ENCODE results near the gene DOCK1. TPM values are rescaled to one million over a fixed set of nuclear protein-coding genes. Genes with fewer than 3 reads are reported as not detected.

Gene DOCK1
- total RNA-seq, 2 donors from 2014 or later: 46.4 to 49.0 TPM

DNA sequence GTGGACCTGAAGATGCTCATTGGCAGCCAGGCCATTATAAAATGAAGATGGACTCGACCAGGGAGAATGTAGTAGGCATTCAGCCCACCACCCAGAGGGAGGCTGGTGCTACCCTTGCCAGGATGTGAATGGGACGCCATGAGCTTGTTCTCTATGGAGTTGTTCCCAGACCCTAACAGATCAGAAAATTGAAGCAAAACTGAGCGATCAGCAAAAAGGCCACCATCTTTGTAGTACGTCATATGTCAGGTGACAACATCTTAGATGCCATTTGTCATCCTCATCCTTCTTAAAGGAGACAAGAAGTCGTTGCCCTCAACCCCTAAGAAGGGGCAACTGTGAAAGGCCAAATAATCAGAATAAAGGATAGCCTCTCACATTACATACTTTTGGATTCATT, 61.7 kb downstream of the DOCK1 start:
- Histone ChIP-seq H3K4me1 (no peaks in the 10 kb centered on the region), H3K36me3 (no peaks in the 10 kb centered on the region)
- intact Hi-C loops (cut with DNase I): loop anchor here (10.0 kb wide), 1 partner anchor 162 kb away; no protein-coding TSS in a partner anchor

GRCh38 chr10:126969310-126969709, 64.1 kb downstream of the DOCK1 start:
- Histone ChIP-seq H3K4me1 (no peaks in the 10 kb centered on the region), H3K27me3 (no peaks in the 10 kb centered on the region), H3K4me3 (no peak overlapping the region), H3K9ac (ENCODE audit: low read depth in 2 of 2, low read length in 2 of 2) (no peak overlapping the region), H3K36me3 (no peaks in the 10 kb centered on the region), H3K9me3 (no peaks in the 10 kb centered on the region), H3K27ac (no peak overlapping the region)
- intact Hi-C loops (cut with DNase I): loop anchor here (10.0 kb wide), 1 partner anchor 165 kb away; no protein-coding TSS in a partner anchor
- TF ChIP-seq, protein P1, sequence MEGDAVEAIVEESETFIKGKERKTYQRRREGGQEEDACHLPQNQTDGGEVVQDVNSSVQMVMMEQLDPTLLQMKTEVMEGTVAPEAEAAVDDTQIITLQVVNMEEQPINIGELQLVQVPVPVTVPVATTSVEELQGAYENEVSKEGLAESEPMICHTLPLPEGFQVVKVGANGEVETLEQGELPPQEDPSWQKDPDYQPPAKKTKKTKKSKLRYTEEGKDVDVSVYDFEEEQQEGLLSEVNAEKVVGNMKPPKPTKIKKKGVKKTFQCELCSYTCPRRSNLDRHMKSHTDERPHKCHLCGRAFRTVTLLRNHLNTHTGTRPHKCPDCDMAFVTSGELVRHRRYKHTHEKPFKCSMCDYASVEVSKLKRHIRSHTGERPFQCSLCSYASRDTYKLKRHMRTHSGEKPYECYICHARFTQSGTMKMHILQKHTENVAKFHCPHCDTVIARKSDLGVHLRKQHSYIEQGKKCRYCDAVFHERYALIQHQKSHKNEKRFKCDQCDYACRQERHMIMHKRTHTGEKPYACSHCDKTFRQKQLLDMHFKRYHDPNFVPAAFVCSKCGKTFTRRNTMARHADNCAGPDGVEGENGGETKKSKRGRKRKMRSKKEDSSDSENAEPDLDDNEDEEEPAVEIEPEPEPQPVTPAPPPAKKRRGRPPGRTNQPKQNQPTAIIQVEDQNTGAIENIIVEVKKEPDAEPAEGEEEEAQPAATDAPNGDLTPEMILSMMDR (IDR thresholded peaks at IDR 0.05): no peak
- peak; percentile 29 for DNase-seq

More for the DNA sequence above, 61.7 kb downstream of the DOCK1 start:
- Histone ChIP-seq H3K27me3 (no peaks in the 10 kb centered on the region), H3K9ac (ENCODE audit: low read depth in 2 of 2, low read length in 2 of 2) (no peak overlapping the region), H3K27ac (no peak overlapping the region), H3K9me3 (no peaks in the 10 kb centered on the region), H3K4me3 (no peak overlapping the region)
- no peak for DNase-seq
- TF ChIP-seq, protein P1 (IDR thresholded peaks at IDR 0.05): no peak

- H3K9ac ChIP-seq (ENCODE audit: low read depth in 2 of 2, low read length in 2 of 2): no peak overlapping the region
- TF ChIP-seq, protein P1 (IDR thresholded peaks at IDR 0.05): no peak
- DNase-seq: no peak
- H3K36me3 ChIP-seq: no peaks in the 10 kb centered on the region
- intact Hi-C loops (cut with DNase I): no loop called here
- no peaks in the 10 kb centered on the region for H3K4me1 ChIP-seq
- H3K27ac ChIP-seq: no peak overlapping the region
- H3K4me3 ChIP-seq: no peak overlapping the region
- H3K27me3 ChIP-seq: no peaks in the 10 kb centered on the region
- no peaks in the 10 kb centered on the region for H3K9me3 ChIP-seq
These were observed 67.6 kb downstream of the DOCK1 start for GRCh38 chr10:126972635-126973414.

DNA sequence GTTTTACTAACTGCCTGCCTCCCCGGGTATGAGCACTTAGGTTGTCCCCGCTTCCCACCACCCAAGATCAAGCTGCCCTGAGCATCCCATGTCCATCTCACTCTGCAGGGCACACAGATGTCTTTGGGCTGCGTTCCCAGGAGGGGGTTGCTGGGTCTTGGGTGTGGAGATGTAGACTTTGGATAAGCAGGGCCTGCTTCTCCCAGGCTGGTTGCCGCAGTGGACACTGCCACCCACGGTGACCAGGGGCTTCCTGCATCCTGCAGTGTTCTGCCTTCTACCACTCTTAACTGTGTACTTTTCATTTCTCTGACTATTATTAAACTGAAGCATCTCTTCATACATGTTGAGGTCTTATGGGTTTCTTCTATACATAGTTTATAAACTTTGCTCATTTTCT, 70.0 kb downstream of the DOCK1 start:
- no peak for DNase-seq
- no peak overlapping the region for H3K27ac ChIP-seq
- no peak overlapping the region for H3K4me3 ChIP-seq
- H3K27me3 ChIP-seq: no peaks in the 10 kb centered on the region
- no peaks in the 10 kb centered on the region for H3K4me1 ChIP-seq
- intact Hi-C loops (cut with DNase I): no loop called here
- TF ChIP-seq, protein P1 (IDR thresholded peaks at IDR 0.05): no peak
- H3K9ac ChIP-seq (ENCODE audit: low read depth in 2 of 2, low read length in 2 of 2): no peak overlapping the region
- H3K9me3 ChIP-seq: no peaks in the 10 kb centered on the region
- peaks cover 3% of the 10 kb centered on the region for H3K36me3 ChIP-seq

GRCh38 chr10:126977216-126977615, 72.0 kb downstream of the DOCK1 start:
- no peak for DNase-seq
- Histone ChIP-seq H3K4me3 (no peak overlapping the region), H3K27ac (no peak overlapping the region), H3K4me1 (no peaks in the 10 kb centered on the region), H3K9ac (ENCODE audit: low read depth in 2 of 2, low read length in 2 of 2) (no peak overlapping the region), H3K36me3 (peaks cover 3% of the 10 kb centered on the region), H3K27me3 (no peaks in the 10 kb centered on the region), H3K9me3 (no peaks in the 10 kb centered on the region)
- TF ChIP-seq, protein P1 (IDR thresholded peaks at IDR 0.05): no peak
- intact Hi-C loops (cut with DNase I): no loop called here

All from colonic mucosa (tissue), 4 donors.